Activated CD8-positive, alpha-beta memory T cell treated with anti-CD3 and anti-CD28 coated beads, Interleukin-2, amount 10 ng/mL, durations not matched to agents 7 days and 5 days (primary cell): Measurements from ENCODE around the gene FAM43A. TPM values are rescaled to one million over a fixed set of nuclear protein-coding genes. Genes with fewer than 3 reads are reported as not detected.

Experiments used
- ATAC-seq: fragments of 150-1000 bp; cut with Tn5 transposase; one replicate; pipeline ENCODE4 v1.10.0; 2021; ENCODE audit warnings: moderate library complexity
- CTCF ChIA-PET: fragments of 350-600 bp; sonication (Branson Sonifier 250); formaldehyde crosslinking; loops from one replicate; lab custom pipeline; 2021; ENCODE audit warnings: antibody characterized with exemption; lab: Charles Lee
- DNase-seq: peaks from one replicate; pipeline ENCODE4 v3.0.0-alpha.2; 2020
- H3K27ac Mint-ChIP-seq: one replicate; pipeline ENCODE4 v1.8.0; 2021; ENCODE audit warnings: mild to moderate bottlenecking, mixed read lengths
- H3K27me3 Mint-ChIP-seq: one replicate; pipeline ENCODE4 v1.8.0; 2021; ENCODE audit warnings: mixed read lengths
- H3K36me3 Mint-ChIP-seq: one replicate; pipeline ENCODE4 v1.8.0; 2021; ENCODE audit warnings: mild to moderate bottlenecking, mixed read lengths
- H3K4me1 Mint-ChIP-seq: one replicate; pipeline ENCODE4 v1.8.0; 2021; ENCODE audit warnings: mixed read lengths
- H3K4me3 Mint-ChIP-seq: one replicate; pipeline ENCODE4 v1.8.0; 2021; ENCODE audit warnings: mild to moderate bottlenecking, moderate library complexity, mixed read lengths
- H3K9me3 Mint-ChIP-seq: one replicate; pipeline ENCODE4 v1.8.0; 2022; ENCODE audit warnings: low read depth, mixed read lengths
- total RNA-seq, 2 experiments: library from RNA; stranded (reverse); gene quantifications; one replicate each; pipeline ENCODE4 v1.2.3, GENCODE V29; 2021

FAM43A gene
- total RNA-seq, 2 experiments from 2014 or later: 1.6 to 10.0 TPM

- Mint-ChIP-seq H3K27ac (no peak overlapping the region), H3K27me3 (peaks cover 37% of the 10 kb centered on the region), H3K36me3 (no peaks in the 10 kb centered on the region), H3K4me1 (peaks cover 47% of the 10 kb centered on the region), H3K4me3 (no peak overlapping the region), H3K9me3 (no peaks in the 10 kb centered on the region)
- ATAC-seq: peak; percentile 61
- CTCF ChIA-PET: interaction anchor here (0.6 to 6.7 kb wide), 35 partner anchors 8 to 1167 kb away, joined by 3 to 98 read pairs (median 4); partner anchors contain the start of genes LSG1, TMEM44 and XXYLT1
- DNase-seq: peak; percentile 84
Measured at GRCh38 chr3:194682694-194683310, 2.9 kb upstream of the FAM43A start.

GRCh38 chr3:194683380-194683779 is 2.3 kb upstream of the FAM43A start:
- no peak for ATAC-seq
- H3K27me3 Mint-ChIP-seq: peaks cover 38% of the 10 kb centered on the region
- peaks cover 50% of the 10 kb centered on the region for H3K4me1 Mint-ChIP-seq
- H3K9me3 Mint-ChIP-seq: no peaks in the 10 kb centered on the region
- H3K36me3 Mint-ChIP-seq: no peaks in the 10 kb centered on the region
- H3K4me3 Mint-ChIP-seq: no peak overlapping the region
- H3K27ac Mint-ChIP-seq: no peak overlapping the region
- CTCF ChIA-PET: interaction anchor here (0.8 to 6.7 kb wide), 19 partner anchors 8 to 587 kb away, joined by 3 to 98 read pairs (median 5); partner anchors contain the start of genes LSG1, TMEM44 and XXYLT1
- no peak for DNase-seq

- peak overlapping the region; percentile 60 for H3K27ac Mint-ChIP-seq
- peak; percentile 34 for ATAC-seq
- peaks cover 62% of the 10 kb centered on the region for H3K4me1 Mint-ChIP-seq
- no peaks in the 10 kb centered on the region for H3K36me3 Mint-ChIP-seq
- H3K9me3 Mint-ChIP-seq: no peaks in the 10 kb centered on the region
- DNase-seq: peak; percentile 37
- peak overlapping the region; percentile 72 for H3K4me3 Mint-ChIP-seq
- CTCF ChIA-PET: interaction anchor here (1.2 to 6.7 kb wide), 3 partner anchors 14 to 585 kb away, joined by 4 to 63 read pairs (median 23); partner anchors contain the start of genes LSG1 and XXYLT1
- peaks cover 53% of the 10 kb centered on the region for H3K27me3 Mint-ChIP-seq
Measured at GRCh38 chr3:194685065-194685717, 492 bp upstream of the FAM43A start.

- CTCF ChIA-PET: interaction anchor here (0.5 to 6.7 kb wide), 11 partner anchors 15 to 584 kb away, joined by 3 to 80 read pairs (median 3); partner anchors contain the start of genes LSG1, TMEM44 and XXYLT1
- no peaks in the 10 kb centered on the region for H3K9me3 Mint-ChIP-seq
- no peak for ATAC-seq
- no peaks in the 10 kb centered on the region for H3K36me3 Mint-ChIP-seq
- no peak for DNase-seq
- H3K27me3 Mint-ChIP-seq: peaks cover 53% of the 10 kb centered on the region
- peak overlapping the region; percentile 72 for H3K4me3 Mint-ChIP-seq
- H3K4me1 Mint-ChIP-seq: peaks cover 60% of the 10 kb centered on the region
- no peak overlapping the region for H3K27ac Mint-ChIP-seq
Measured at GRCh38 chr3:194686414-194686815, 732 bp downstream of the FAM43A start.

GRCh38 chr3:194686816-194687637 is 1.3 kb downstream of the FAM43A start:
- ATAC-seq (peak; percentile 3), DNase-seq (peak; percentile 45)
- Mint-ChIP-seq H3K27ac (peak overlapping the region; percentile 78), H3K4me3 (peak overlapping the region; percentile 72), H3K27me3 (peaks cover 53% of the 10 kb centered on the region), H3K4me1 (peaks cover 60% of the 10 kb centered on the region), H3K9me3 (no peaks in the 10 kb centered on the region), H3K36me3 (no peaks in the 10 kb centered on the region)
- CTCF ChIA-PET: interaction anchor here (0.5 to 6.7 kb wide), 22 partner anchors 15 to 863 kb away, joined by 3 to 80 read pairs (median 3); partner anchors contain the start of genes LSG1, TMEM44 and XXYLT1

DNA sequence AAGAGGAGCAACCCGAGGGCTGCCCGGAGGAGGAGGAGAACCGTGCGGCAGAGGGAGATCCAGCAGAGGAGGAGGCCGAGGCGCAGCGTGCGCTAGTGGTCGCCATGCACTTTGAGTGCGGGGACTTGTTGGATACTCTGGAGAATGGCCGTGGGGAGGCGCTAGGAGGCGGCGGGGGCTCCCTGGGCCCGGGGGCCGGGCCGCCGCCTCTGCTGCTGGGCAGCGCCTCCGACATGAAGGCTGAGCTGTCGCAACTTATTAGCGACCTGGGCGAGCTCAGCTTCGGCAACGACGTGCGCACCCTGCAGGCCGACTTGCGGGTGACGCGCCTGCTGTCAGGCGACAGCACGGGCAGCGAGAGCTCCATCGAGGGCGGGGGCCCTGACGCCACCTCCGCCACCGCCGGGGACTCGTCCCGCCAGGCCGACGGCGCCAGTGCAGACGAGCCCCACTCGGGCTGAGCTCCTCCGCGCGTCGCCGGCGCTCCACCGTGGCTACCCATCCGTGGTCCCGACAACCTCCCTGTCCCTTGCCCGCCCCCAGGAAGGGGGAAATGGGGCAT is 2.0 kb downstream of the FAM43A start:
- DNase-seq (peak; percentile 88), ATAC-seq (peak; percentile 75)
- Mint-ChIP-seq H3K27ac (peak overlapping the region; percentile 78), H3K36me3 (no peaks in the 10 kb centered on the region), H3K27me3 (peaks cover 53% of the 10 kb centered on the region), H3K4me3 (peak overlapping the region; percentile 72), H3K4me1 (peaks cover 53% of the 10 kb centered on the region), H3K9me3 (no peaks in the 10 kb centered on the region)
- CTCF ChIA-PET: interaction anchor here (0.5 to 6.7 kb wide), 21 partner anchors 15 to 862 kb away, joined by 3 to 80 read pairs (median 3); partner anchors contain the start of genes LSG1, TMEM44 and XXYLT1

DNA sequence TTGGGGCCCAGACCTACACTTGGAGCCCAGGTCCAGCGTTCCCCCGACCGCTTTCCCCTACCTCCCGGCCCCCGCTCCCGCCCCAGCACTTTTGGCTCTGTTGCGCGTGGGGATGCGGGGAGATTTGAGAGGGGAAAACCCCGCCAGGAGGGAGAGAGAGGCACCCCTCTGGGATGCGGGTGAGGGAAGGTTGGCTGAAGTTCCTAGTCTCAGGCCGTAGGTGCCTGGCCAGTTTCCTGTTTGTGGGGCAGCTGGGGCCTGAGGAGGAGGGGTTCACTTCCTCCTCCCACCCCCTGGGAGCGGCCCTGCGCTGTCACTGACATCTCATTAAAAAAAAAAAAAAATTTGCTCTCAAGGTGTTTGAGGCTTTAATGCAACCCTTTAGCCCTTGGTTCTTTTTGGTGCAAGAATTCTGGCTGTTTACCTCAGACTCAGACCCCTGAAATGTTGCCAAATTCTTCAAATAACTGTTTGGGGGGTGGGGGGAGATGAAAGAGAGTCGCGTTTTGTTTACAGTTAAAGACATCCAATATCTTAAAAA is 2.6 kb downstream of the FAM43A start:
- CTCF ChIA-PET: interaction anchor here (0.7 to 6.7 kb wide), 15 partner anchors 17 to 582 kb away, joined by 3 to 80 read pairs (median 4); partner anchors contain the start of genes LSG1, TMEM44 and XXYLT1
- ATAC-seq (no peak), DNase-seq (peak; percentile 44)
- no peak overlapping the region for H3K27ac Mint-ChIP-seq
- H3K27me3 Mint-ChIP-seq: peaks cover 49% of the 10 kb centered on the region
- H3K4me1 Mint-ChIP-seq: peaks cover 47% of the 10 kb centered on the region
- no peaks in the 10 kb centered on the region for H3K9me3 Mint-ChIP-seq
- peak overlapping the region; percentile 72 for H3K4me3 Mint-ChIP-seq
- no peaks in the 10 kb centered on the region for H3K36me3 Mint-ChIP-seq

- Mint-ChIP-seq H3K36me3 (no peaks in the 10 kb centered on the region), H3K27me3 (peaks cover 45% of the 10 kb centered on the region), H3K4me1 (peaks cover 44% of the 10 kb centered on the region), H3K4me3 (no peak overlapping the region), H3K27ac (no peak overlapping the region), H3K9me3 (no peaks in the 10 kb centered on the region)
- peak; percentile 16 for DNase-seq
- no peak for ATAC-seq
- CTCF ChIA-PET: interaction anchor here (0.5 to 1.9 kb wide), 2 partner anchors 49 to 419 kb away, joined by 3 to 12 read pairs; no protein-coding TSS in a partner anchor
Measured at GRCh38 chr3:194688946-194689345, 3.3 kb downstream of the FAM43A start.

DNA sequence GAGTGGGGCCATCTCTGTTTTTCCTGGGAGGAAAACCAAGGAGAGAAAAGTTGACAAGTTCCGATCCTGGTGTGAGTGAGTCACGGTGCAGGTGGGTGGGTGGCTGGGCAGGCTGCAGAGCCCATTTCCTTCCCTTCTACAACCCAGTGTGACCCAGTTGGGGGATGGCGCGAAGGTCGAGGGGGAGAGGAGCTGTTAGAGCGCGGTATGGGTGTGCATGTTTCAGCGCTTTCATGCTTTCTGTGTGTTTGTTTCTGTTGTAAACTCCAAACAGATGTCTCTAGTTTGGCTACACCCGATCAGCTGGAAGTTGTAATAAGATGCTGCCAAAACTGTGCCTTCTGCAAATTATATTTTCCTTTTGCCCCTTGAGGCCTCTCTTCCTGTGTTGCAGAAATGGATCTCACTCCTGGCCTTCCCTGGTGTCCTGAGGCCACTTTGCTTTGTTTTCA is 3.8 kb downstream of the FAM43A start:
- H3K36me3 Mint-ChIP-seq: no peaks in the 10 kb centered on the region
- H3K9me3 Mint-ChIP-seq: no peaks in the 10 kb centered on the region
- CTCF ChIA-PET: no interaction called here
- no peak overlapping the region for H3K27ac Mint-ChIP-seq
- peaks cover 39% of the 10 kb centered on the region for H3K27me3 Mint-ChIP-seq
- peak; percentile 33 for DNase-seq
- no peak for ATAC-seq
- H3K4me1 Mint-ChIP-seq: peaks cover 39% of the 10 kb centered on the region
- no peak overlapping the region for H3K4me3 Mint-ChIP-seq

DNA sequence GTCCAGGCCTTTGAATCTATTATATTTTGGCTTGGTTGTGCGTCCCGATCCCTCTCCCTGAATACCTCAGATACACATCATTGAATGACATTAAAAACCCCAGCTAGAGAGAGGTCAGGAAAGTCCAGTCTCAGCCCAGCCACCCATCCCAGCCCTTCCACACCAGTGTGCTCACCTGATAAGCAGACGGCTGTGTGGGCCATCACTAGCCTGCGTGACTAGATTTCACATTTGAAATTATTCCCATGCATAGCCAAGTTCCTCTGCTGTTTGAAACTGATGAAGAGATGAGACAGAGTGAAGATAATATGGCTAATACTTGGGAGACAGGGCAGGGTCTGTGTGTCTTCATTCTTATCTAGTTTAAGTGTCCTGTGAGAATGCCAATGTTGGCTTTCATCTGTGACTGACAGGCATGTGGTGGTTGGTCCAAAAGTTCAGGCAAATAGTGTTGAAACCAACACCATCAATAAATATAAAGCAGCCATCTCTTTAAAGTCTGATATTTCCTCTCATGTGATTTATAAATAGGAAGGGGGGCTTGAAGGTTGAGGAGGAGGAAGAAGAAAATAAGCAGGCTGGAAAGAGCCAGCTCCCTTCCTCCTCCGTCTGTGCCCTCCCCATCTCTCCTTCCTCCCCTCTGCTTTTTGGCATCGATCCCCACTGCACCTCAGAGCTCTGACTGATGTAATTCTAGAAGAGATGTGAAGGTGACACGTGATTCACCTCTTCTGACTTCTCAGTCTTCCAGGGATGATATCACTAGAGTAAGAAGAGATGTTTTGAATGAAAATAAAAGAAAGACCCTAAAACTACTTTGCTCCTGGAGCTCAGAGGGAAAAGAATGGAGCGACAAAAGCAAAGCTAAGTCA is 5.1 kb downstream of the FAM43A start:
- peaks cover 27% of the 10 kb centered on the region for H3K4me1 Mint-ChIP-seq
- H3K36me3 Mint-ChIP-seq: no peaks in the 10 kb centered on the region
- DNase-seq (peak; percentile 26), ATAC-seq (no peak)
- H3K4me3 Mint-ChIP-seq: no peak overlapping the region
- no peaks in the 10 kb centered on the region for H3K9me3 Mint-ChIP-seq
- CTCF ChIA-PET: interaction anchor here (0.7 to 1.1 kb wide), 2 partner anchors 8 to 1318 kb away, joined by 3 to 4 read pairs; no protein-coding TSS in a partner anchor
- H3K27me3 Mint-ChIP-seq: peaks cover 28% of the 10 kb centered on the region
- no peak overlapping the region for H3K27ac Mint-ChIP-seq

GRCh38 chr3:194691481-194692283 is 6.0 kb downstream of the FAM43A start:
- ATAC-seq: no peak
- H3K27me3 Mint-ChIP-seq: peaks cover 27% of the 10 kb centered on the region
- no peak overlapping the region for H3K4me3 Mint-ChIP-seq
- no peaks in the 10 kb centered on the region for H3K9me3 Mint-ChIP-seq
- DNase-seq: no peak
- no peaks in the 10 kb centered on the region for H3K36me3 Mint-ChIP-seq
- CTCF ChIA-PET: interaction anchor here (0.6 to 1.1 kb wide), 2 partner anchors 9 to 17 kb away, joined by 3 to 4 read pairs; no protein-coding TSS in a partner anchor
- no peak overlapping the region for H3K27ac Mint-ChIP-seq
- peaks cover 23% of the 10 kb centered on the region for H3K4me1 Mint-ChIP-seq
